B cell (primary cell): Measurements from ENCODE around the gene SMIM5. TPM values are rescaled to one million over a fixed set of nuclear protein-coding genes. Genes with fewer than 3 reads are reported as not detected.
A peak's percentile ranks its signal among the peaks of the same experiment; 100 is the strongest.

ENCODE experiments used
- ATAC-seq: fragments of 200-7000 bp; cut with Tn5 transposase; one replicate; pipeline ENCODE4 v1.10.0; 2021; ENCODE audit warnings: low read depth, mild to moderate bottlenecking, moderate number of reproducible peaks, moderate library complexity
- CTCF ChIA-PET: fragments of 350-600 bp; sonication (Branson Sonifier 250); formaldehyde crosslinking; loops from one replicate; lab custom pipeline; 2021; ENCODE audit warnings: antibody characterized with exemption, inconsistent platforms; lab: Charles Lee
- POLR2A ChIA-PET: fragments of 350-600 bp; sonication (Branson Sonifier 250); formaldehyde crosslinking; loops from one replicate; lab custom pipeline; 2021; ENCODE audit warnings: antibody characterized with exemption; lab: Charles Lee
- DNase-seq: peaks from one replicate; pipeline ENCODE4 v3.0.0; 2013
- H2AFZ ChIP-seq: 2 replicates; pipeline ENCODE4 v1.6.1; 2012; ENCODE audit warnings: mild to moderate bottlenecking, low read depth, low read length; ENCODE audit not compliant: insufficient read depth, poor library complexity, severe bottlenecking
- H3K27ac ChIP-seq, 2 donors: 1 replicate in 1 of 2; 2 replicates in 1 of 2; pipeline ENCODE4 v1.5.1; 2012 to 2013; ENCODE audit warnings: low read length in 2 of 2, mild to moderate bottlenecking in 2 of 2, moderate library complexity in 1 of 2
- H3K27me3 ChIP-seq, 4 experiments: fragments of 200-600 bp in 1 of 4; sonication (generic) in 1 of 4; replicated peaks in 1 of 4; 1 replicate in 2 of 4; 2 replicates in 2 of 4; pipeline versions ENCODE4 v1.6.1 to v1.7.0; 2013 to 2016; ENCODE audit warnings: low read length in 3 of 4, mild to moderate bottlenecking in 2 of 4, mixed read lengths in 1 of 4, moderate library complexity in 1 of 4; ENCODE audit not compliant: insufficient read depth in 4 of 4, control insufficient read depth in 3 of 4; ENCODE audit errors: control extremely low read depth in 1 of 4
- H3K36me3 ChIP-seq, 2 experiments: replicated peaks in 1 of 2; 1 replicate in 1 of 2; 2 replicates in 1 of 2; pipeline versions ENCODE4 v1.6.1 to v1.7.1; 2013; ENCODE audit warnings: low read length in 1 of 2; ENCODE audit not compliant: insufficient read depth in 2 of 2, control insufficient read depth in 1 of 2; ENCODE audit errors: control extremely low read depth in 1 of 2, extremely low read depth in 1 of 2
- H3K4me1 ChIP-seq, 2 donors: fragments of 200-600 bp in 1 of 2; sonication (generic) in 1 of 2; 1 replicate in 1 of 2; 2 replicates in 1 of 2; pipeline versions ENCODE4 v1.5.1 to v1.6.1; 2013 to 2017; ENCODE audit warnings: low read length in 2 of 2; ENCODE audit not compliant: control insufficient read depth in 2 of 2, insufficient read depth in 2 of 2
- H3K4me2 ChIP-seq: replicated peaks from 2 replicates; pipeline ENCODE3; 2012; ENCODE audit warnings: mild to moderate bottlenecking, low read depth, low read length; ENCODE audit not compliant: poor library complexity, severe bottlenecking
- H3K4me3 ChIP-seq, 5 experiments: fragments of 200-600 bp in 1 of 5; sonication (generic) in 1 of 5; 1 replicate in 3 of 5; 2 replicates in 2 of 5; pipeline versions ENCODE4 v1.5.1 to v1.7.0; 2011 to 2016; ENCODE audit warnings: low read length in 4 of 5, mild to moderate bottlenecking in 4 of 5, low read depth in 2 of 5, control low read depth in 1 of 5, moderate library complexity in 1 of 5; ENCODE audit not compliant: insufficient read depth in 1 of 5; ENCODE audit errors: control extremely low read depth in 1 of 5, extremely low read depth in 1 of 5
- H3K79me2 ChIP-seq: fragments of 200-600 bp; sonication (generic); one replicate; pipeline ENCODE4 v1.6.0; 2016; ENCODE audit warnings: low read length; ENCODE audit not compliant: control insufficient read depth, insufficient read depth
- H3K9ac ChIP-seq: fragments of 200-600 bp; sonication (generic); 2 replicates; pipeline ENCODE4 v1.6.1; 2017; ENCODE audit warnings: mild to moderate bottlenecking, low read length, moderate library complexity
- H3K9me3 ChIP-seq, 3 donors: one replicate each; pipeline versions ENCODE4 v1.6.1 to v1.7.1; 2013; ENCODE audit warnings: low read length in 2 of 3; ENCODE audit not compliant: control insufficient read depth in 2 of 3, insufficient read depth in 1 of 3; ENCODE audit errors: control extremely low read depth in 1 of 3
- H4K20me1 ChIP-seq: 2 replicates; pipeline ENCODE4 v1.6.0; 2012; ENCODE audit warnings: mild to moderate bottlenecking, low read length; ENCODE audit not compliant: insufficient read depth, control insufficient read depth, poor library complexity, severe bottlenecking
- H3K27ac Mint-ChIP-seq: one replicate; pipeline ENCODE4 v1.8.0; 2021; ENCODE audit warnings: mixed read lengths
- H3K27me3 Mint-ChIP-seq: one replicate; pipeline ENCODE4 v1.8.0; 2021; ENCODE audit warnings: mixed read lengths
- H3K4me1 Mint-ChIP-seq: one replicate; pipeline ENCODE4 v1.8.0; 2021; ENCODE audit warnings: mixed read lengths
- H3K4me3 Mint-ChIP-seq: one replicate; pipeline ENCODE4 v1.8.0; 2021; ENCODE audit warnings: mixed read lengths
- H3K9me3 Mint-ChIP-seq: one replicate; pipeline ENCODE4 v1.8.0; 2022; ENCODE audit warnings: mixed read lengths; ENCODE audit not compliant: insufficient read depth
- CTCF ChIP-seq: fragments of 200-600 bp; IDR thresholded peaks from one replicate; pipeline ENCODE4 v1.8.0; 2022; ENCODE audit warnings: antibody characterized with exemption, mild to moderate bottlenecking
- EZH2 ChIP-seq: IDR thresholded peaks from 2 replicates; pipeline ENCODE4 v1.6.1; 2012; ENCODE audit warnings: borderline replicate concordance, low read depth, mild to moderate bottlenecking, moderate library complexity, low read length; ENCODE audit not compliant: insufficient read depth, poor library complexity, severe bottlenecking
- WGBS: methylation state at CpG from one replicate; pipeline ENCODE4 v1.1.5; 2013; ENCODE audit warnings: missing lambda C conversion rate; ENCODE audit not compliant: insufficient coverage; 5-methylcytosine and 5-hydroxymethylcytosine counted together
- intact Hi-C: fragments of 100-400 bp; cut with micrococcal nuclease; formaldehyde crosslinking; loops from one replicate; pipeline ENCODE4 v1.10.0; 2022
- polyA plus RNA-seq: library from polyadenylated mRNA; depleted of rRNA; stranded (reverse); fragments of >200 nt; gene quantifications from 2 replicates; pipeline ENCODE4 v1.2.3, GENCODE V29; 2012
- total RNA-seq, 2 donors: library from RNA; stranded (reverse); fragments of 120-200 nt in 1 of 2; gene quantifications; 1 replicate in 1 of 2; 2 replicates in 1 of 2; pipeline versions ENCODE4 v1.2.3 to v1.2.4, GENCODE V29; 2013 to 2022

The SMIM5 gene
- total and polyA plus RNA-seq, 2 donors (not counting 1 experiment from before 2014, with no cell fraction given) = 0.62 to 7.6 TPM

- Histone ChIP-seq H3K79me2 (no peaks in the 10 kb centered on the region), H3K4me3 (no peak overlapping the region), H3K27me3 (no peaks in the 10 kb centered on the region), H3K4me2 (no peak overlapping the region), H4K20me1 (peaks cover 23% of the 10 kb centered on the region), H3K27ac (no peak overlapping the region), H3K36me3 (peaks cover 0 to 14% of the 10 kb centered on the region in 2 experiments), H2AFZ (no peak overlapping the region), H3K9ac (no peak overlapping the region), H3K9me3 (no peaks in the 10 kb centered on the region), H3K4me1 (peaks cover 4 to 20% of the 10 kb centered on the region in 2 donors)
- Mint-ChIP-seq H3K4me3 (peak overlapping the region; percentile 67), H3K27me3 (no peaks in the 10 kb centered on the region), H3K9me3 (no peaks in the 10 kb centered on the region), H3K27ac (peak overlapping the region; percentile 74), H3K4me1 (peaks cover 18% of the 10 kb centered on the region)
- ChIA-PET CTCF (interaction anchor here (1.0 to 2.5 kb wide), 6 partner anchors 10 to 163 kb away, joined by 3 to 13 read pairs (median 4); partner anchors contain the start of genes LLGL2, SMIM5 and TSEN54), POLR2A (no interaction called here)
- intact Hi-C loops = no loop called here
- ATAC-seq (no peak), DNase-seq (peak; percentile 27)
- WGBS = 89% methylated on average over 12 of the region's 12 CpGs
- TF ChIP-seq CTCF (no peak), EZH2 (no peak)
Measured at GRCh38 chr17:75590849-75591721, 42.1 kb upstream of the SMIM5 start.
